NCI-H446 treated with DMSO at 0.1 percent for 48 hours (cell line): Measurements from ENCODE around the gene WNT9B.

Experiments
- DNase-seq: peaks from one replicate; lab custom pipeline; 2025; lab: John Stamatoyannopoulos, UW

WNT9B gene

GRCh38 chr17:46884552-46884951 lies 33.2 kb downstream of the WNT9B start:
- no peak for DNase-seq

GRCh38 chr17:46885415-46886309 lies 34.3 kb downstream of the WNT9B start:
- no peak for DNase-seq

- no peak for DNase-seq
Observed at GRCh38 chr17:46886310-46886663, 34.9 kb downstream of the WNT9B start.

GRCh38 chr17:46887717-46888116 lies 36.3 kb downstream of the WNT9B start:
- no peak for DNase-seq

- DNase-seq: no peak
Observed at GRCh38 chr17:46888727-46889126, 37.3 kb downstream of the WNT9B start.

GRCh38 chr17:46889519-46889918 lies 38.1 kb downstream of the WNT9B start:
- DNase-seq: no peak

- DNase-seq: no peak
Observed at GRCh38 chr17:46889992-46890564, 38.7 kb downstream of the WNT9B start.

- no peak for DNase-seq
Observed at GRCh38 chr17:46890638-46891037, 39.3 kb downstream of the WNT9B start.

- DNase-seq: no peak
Observed at GRCh38 chr17:46892192-46892703, 40.9 kb downstream of the WNT9B start.

- DNase-seq: no peak
Observed at GRCh38 chr17:46894024-46894423, 42.6 kb downstream of the WNT9B start.

GRCh38 chr17:46894476-46895151 lies 43.2 kb downstream of the WNT9B start:
- no peak for DNase-seq

GRCh38 chr17:46895171-46895570 lies 43.8 kb downstream of the WNT9B start:
- DNase-seq: no peak

- no peak for DNase-seq
Observed at GRCh38 chr17:46896991-46897390, 45.6 kb downstream of the WNT9B start.

GRCh38 chr17:46898364-46898763 lies 47.0 kb downstream of the WNT9B start:
- no peak for DNase-seq

- no peak for DNase-seq
Observed at GRCh38 chr17:46898860-46899259, 47.5 kb downstream of the WNT9B start.

- no peak for DNase-seq
Observed at GRCh38 chr17:46901291-46901690, 49.9 kb downstream of the WNT9B start.

GRCh38 chr17:46903762-46904672 lies 52.6 kb downstream of the WNT9B start:
- no peak for DNase-seq

- no peak for DNase-seq
Observed at GRCh38 chr17:46908068-46908737, 56.8 kb downstream of the WNT9B start.

GRCh38 chr17:46910179-46910927 lies 59.0 kb downstream of the WNT9B start:
- no peak for DNase-seq

- DNase-seq: no peak
Observed at GRCh38 chr17:46911311-46911710, 59.9 kb downstream of the WNT9B start.

GRCh38 chr17:46915596-46915995 lies 64.2 kb downstream of the WNT9B start:
- no peak for DNase-seq
